ENCODE data around the gene EP400.

The EP400 gene

GRCh38 chr12:131990066-131990979 lies 40.6 kb downstream of the EP400 start:
- TF ChIP-seq HDGF (IDR thresholded peaks at IDR 0.05; ENCODE audit: borderline replicate concordance), result no peak
- no peak for TF ChIP-seq FOXM1 (IDR thresholded peaks at IDR 0.05; ENCODE audit: borderline replicate concordance)
- no peak for TF ChIP-seq NFRKB (IDR thresholded peaks at IDR 0.05)
- TF ChIP-seq SUZ12 (IDR thresholded peaks at IDR 0.05), result no peak
- TF ChIP-seq PKNOX1 (IDR thresholded peaks at IDR 0.05), result no peak
- no peak for TF ChIP-seq ZNF384 (IDR thresholded peaks at IDR 0.05)
- no peak for TF ChIP-seq FOXA1 (IDR thresholded peaks at IDR 0.05)
- no peak for TF ChIP-seq L3MBTL2 (conservative IDR thresholded peaks at IDR 0.05)
- no peak for TF ChIP-seq TARDBP (IDR thresholded peaks at IDR 0.05)
- no peak for TF ChIP-seq FOXK2 (IDR thresholded peaks at IDR 0.05)
- no peak for TF ChIP-seq CTBP1 (IDR thresholded peaks at IDR 0.05; ENCODE audit: borderline replicate concordance)
- no peak for TF ChIP-seq ARNT (IDR thresholded peaks at IDR 0.05)
- TF ChIP-seq BHLHE40 (IDR thresholded peaks at IDR 0.05; ENCODE audit: borderline replicate concordance), result no peak
- no peak for TF ChIP-seq SP1 (IDR thresholded peaks at IDR 0.05)
- TF ChIP-seq ELF4 (IDR thresholded peaks at IDR 0.05), result no peak
- no peak for TF ChIP-seq LEF1 (IDR thresholded peaks at IDR 0.05; ENCODE audit: borderline replicate concordance)
- ChIA-PET CTCF (no interaction called here), POLR2A (no interaction called here)
- DNase-seq (ENCODE audit: extremely low spot score), result no peak

GRCh38 chr12:131990980-131991305 lies 41.2 kb downstream of the EP400 start:
- TF ChIP-seq FOXA1 (IDR thresholded peaks at IDR 0.05), result no peak
- no peak for TF ChIP-seq L3MBTL2 (conservative IDR thresholded peaks at IDR 0.05)
- no peak for TF ChIP-seq ARNT (IDR thresholded peaks at IDR 0.05)
- no peak for TF ChIP-seq SP1 (IDR thresholded peaks at IDR 0.05)
- no peak for TF ChIP-seq NFRKB (IDR thresholded peaks at IDR 0.05)
- no peak for DNase-seq (ENCODE audit: extremely low spot score)
- POLR2A ChIA-PET, result no interaction called here
- CTCF ChIA-PET, result no interaction called here

GRCh38 chr12:131991816-131992430 lies 42.2 kb downstream of the EP400 start:
- CTCF ChIA-PET, result no interaction called here
- no peak for DNase-seq (ENCODE audit: extremely low spot score)
- TF ChIP-seq SUZ12 (IDR thresholded peaks at IDR 0.05) (no peak), TARDBP (IDR thresholded peaks at IDR 0.05) (no peak), BHLHE40 (IDR thresholded peaks at IDR 0.05; ENCODE audit: borderline replicate concordance) (no peak), FOXA1 (IDR thresholded peaks at IDR 0.05) (no peak), PKNOX1 (IDR thresholded peaks at IDR 0.05) (no peak), ARNT (IDR thresholded peaks at IDR 0.05) (no peak), L3MBTL2 (conservative IDR thresholded peaks at IDR 0.05) (no peak), FOXM1 (IDR thresholded peaks at IDR 0.05; ENCODE audit: borderline replicate concordance) (no peak), HDGF (IDR thresholded peaks at IDR 0.05; ENCODE audit: borderline replicate concordance) (no peak), NFRKB (IDR thresholded peaks at IDR 0.05) (no peak), ZNF384 (IDR thresholded peaks at IDR 0.05) (no peak), ELF4 (IDR thresholded peaks at IDR 0.05) (no peak)
- POLR2A ChIA-PET, result no interaction called here

- no peak for TF ChIP-seq CTBP1 (IDR thresholded peaks at IDR 0.05; ENCODE audit: borderline replicate concordance)
- TF ChIP-seq NFRKB (IDR thresholded peaks at IDR 0.05), result no peak
- TF ChIP-seq ARNT (IDR thresholded peaks at IDR 0.05), result no peak
- no peak for DNase-seq (ENCODE audit: extremely low spot score)
- CTCF ChIA-PET, result no interaction called here
- POLR2A ChIA-PET, result no interaction called here
Observed at GRCh38 chr12:131994589-131994988, 44.8 kb downstream of the EP400 start.

- CTCF ChIA-PET, result interaction anchor here (0.6 kb wide), 1 partner anchor 16 kb away, joined by 4 read pairs; no protein-coding TSS in a partner anchor
- no peak for DNase-seq (ENCODE audit: extremely low spot score)
- TF ChIP-seq ELF4 (IDR thresholded peaks at IDR 0.05) (no peak), HDGF (IDR thresholded peaks at IDR 0.05; ENCODE audit: borderline replicate concordance) (no peak), ARNT (IDR thresholded peaks at IDR 0.05) (no peak), FOXK2 (IDR thresholded peaks at IDR 0.05) (no peak)
- POLR2A ChIA-PET, result no interaction called here
Observed at GRCh38 chr12:132000286-132000872, 50.6 kb downstream of the EP400 start.

- TF ChIP-seq SP1 (IDR thresholded peaks at IDR 0.05) (no peak), ZNF384 (IDR thresholded peaks at IDR 0.05) (no peak), FOXK2 (IDR thresholded peaks at IDR 0.05) (no peak), CTBP1 (IDR thresholded peaks at IDR 0.05; ENCODE audit: borderline replicate concordance) (no peak), FOXA1 (IDR thresholded peaks at IDR 0.05) (no peak), TARDBP (IDR thresholded peaks at IDR 0.05) (no peak), ARNT (IDR thresholded peaks at IDR 0.05) (no peak), SUZ12 (IDR thresholded peaks at IDR 0.05) (no peak), BHLHE40 (IDR thresholded peaks at IDR 0.05; ENCODE audit: borderline replicate concordance) (no peak), ELF4 (IDR thresholded peaks at IDR 0.05) (no peak), LEF1 (IDR thresholded peaks at IDR 0.05; ENCODE audit: borderline replicate concordance) (no peak), L3MBTL2 (conservative IDR thresholded peaks at IDR 0.05) (no peak)
- ChIA-PET POLR2A (no interaction called here), CTCF (no interaction called here)
Observed at GRCh38 chr12:132003846-132004245, 54.1 kb downstream of the EP400 start.

GRCh38 chr12:132004946-132005345 lies 55.2 kb downstream of the EP400 start:
- ChIA-PET CTCF (no interaction called here), POLR2A (no interaction called here)
- no peak for DNase-seq (ENCODE audit: extremely low spot score)
- TF ChIP-seq SUZ12 (IDR thresholded peaks at IDR 0.05), result no peak
- no peak for TF ChIP-seq HDGF (IDR thresholded peaks at IDR 0.05; ENCODE audit: borderline replicate concordance)
- no peak for TF ChIP-seq LEF1 (IDR thresholded peaks at IDR 0.05; ENCODE audit: borderline replicate concordance)
- no peak for TF ChIP-seq L3MBTL2 (conservative IDR thresholded peaks at IDR 0.05)
- no peak for TF ChIP-seq CTBP1 (IDR thresholded peaks at IDR 0.05; ENCODE audit: borderline replicate concordance)
- no peak for TF ChIP-seq FOXM1 (IDR thresholded peaks at IDR 0.05; ENCODE audit: borderline replicate concordance)
- TF ChIP-seq FOXA1 (IDR thresholded peaks at IDR 0.05), result no peak
- TF ChIP-seq PKNOX1 (IDR thresholded peaks at IDR 0.05), result no peak

More at GRCh38 chr12:132003846-132004245, 54.1 kb downstream of the EP400 start:
- no peak for DNase-seq (ENCODE audit: extremely low spot score)
